GM18519 (cell line): Measurements from ENCODE around the gene CCT6A.
A peak's percentile ranks its signal among the peaks of the same experiment; 100 is the strongest.
"Not testable (repeated sequence)": the region's sequence is repeated elsewhere in the genome, so short reads cannot be mapped to it uniquely, and the experiment has no call there.

Experiments
- ATAC-seq: cut with Tn5 transposase; IDR thresholded peaks from one replicate; pipeline ENCODE4 v1.9.1; 2021; ENCODE audit warnings: mild to moderate bottlenecking, moderate library complexity; ENCODE audit not compliant: unreplicated experiment, low FRiP score

Gene CCT6A

DNA sequence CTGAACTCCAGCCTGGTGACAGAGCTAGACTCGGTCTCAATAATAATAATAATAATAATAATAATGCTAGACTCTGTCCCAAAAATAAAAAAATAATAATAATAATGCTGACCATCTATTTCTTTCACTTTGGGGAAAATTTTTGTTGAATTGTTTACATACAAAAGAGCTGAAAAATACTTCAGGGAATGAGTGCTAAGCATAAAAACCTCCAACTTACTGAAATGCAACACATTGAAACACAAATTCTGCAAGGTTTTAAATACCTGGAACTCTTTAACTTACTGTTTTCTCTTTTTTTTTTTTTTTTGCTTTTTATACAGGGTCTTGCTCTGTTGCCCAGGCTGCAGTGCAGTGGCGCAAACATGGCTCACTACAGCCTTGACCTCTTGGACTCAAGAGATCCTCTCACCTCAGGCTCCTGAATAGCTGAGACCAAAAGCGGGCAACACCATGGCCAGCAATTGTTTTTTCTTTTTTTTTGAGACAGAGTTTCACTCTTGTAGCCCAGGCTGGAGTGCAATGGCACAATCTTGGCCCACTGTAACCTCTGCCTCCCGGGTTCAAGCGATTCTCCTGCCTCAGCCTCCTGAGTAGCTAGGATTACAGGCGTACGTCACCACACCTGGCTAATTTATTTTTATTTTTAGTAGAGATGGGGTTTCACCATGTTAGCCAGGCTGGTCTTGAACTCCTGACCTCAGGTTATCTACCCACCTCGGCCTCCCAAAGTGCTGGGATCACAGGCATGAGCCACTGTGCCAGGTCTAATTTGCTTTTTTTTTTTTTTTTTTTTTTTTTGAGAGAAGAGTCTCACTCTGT lies 46.8 kb downstream of the CCT6A start:
- not testable (repeated sequence) for ATAC-seq

DNA sequence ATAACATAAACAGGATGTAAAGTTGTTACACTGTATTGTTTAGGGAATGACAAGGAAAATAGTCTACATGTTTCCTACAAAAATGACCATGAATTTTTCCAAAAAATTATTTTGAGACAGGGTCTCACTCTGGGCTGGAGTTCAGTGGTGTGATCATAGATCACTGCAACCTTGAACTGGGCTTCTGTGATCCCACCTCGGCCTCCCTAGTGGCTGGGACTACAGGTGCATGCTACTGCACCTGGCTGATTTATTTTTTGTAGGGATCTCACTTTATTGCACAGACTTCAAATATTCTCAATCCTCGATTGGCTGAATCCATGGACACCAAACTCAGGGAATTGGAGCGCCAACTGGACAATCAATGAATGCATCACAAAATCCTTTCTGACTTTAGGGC lies 48.1 kb downstream of the CCT6A start:
- ATAC-seq = no peak

DNA sequence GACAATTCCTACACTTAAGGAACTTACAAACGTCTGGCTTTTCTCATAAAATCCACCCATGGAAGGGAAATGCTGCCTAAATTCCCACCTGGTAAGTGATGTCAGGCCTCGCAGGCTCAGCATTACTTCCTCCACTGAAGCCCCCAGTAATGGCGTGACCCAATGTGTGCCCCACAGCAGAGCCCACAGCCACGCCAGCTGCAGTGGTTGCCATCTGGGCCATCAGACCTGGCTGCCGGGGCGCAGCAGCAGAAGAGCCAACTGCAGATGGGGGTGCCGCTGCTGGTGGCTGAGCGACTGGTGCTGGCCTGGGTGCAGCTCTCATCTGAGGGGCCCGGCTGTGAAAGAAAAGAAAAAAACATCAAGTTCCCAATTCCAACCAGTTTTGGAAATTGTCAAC lies 52.6 kb downstream of the CCT6A start:
- not testable (repeated sequence) for ATAC-seq

DNA sequence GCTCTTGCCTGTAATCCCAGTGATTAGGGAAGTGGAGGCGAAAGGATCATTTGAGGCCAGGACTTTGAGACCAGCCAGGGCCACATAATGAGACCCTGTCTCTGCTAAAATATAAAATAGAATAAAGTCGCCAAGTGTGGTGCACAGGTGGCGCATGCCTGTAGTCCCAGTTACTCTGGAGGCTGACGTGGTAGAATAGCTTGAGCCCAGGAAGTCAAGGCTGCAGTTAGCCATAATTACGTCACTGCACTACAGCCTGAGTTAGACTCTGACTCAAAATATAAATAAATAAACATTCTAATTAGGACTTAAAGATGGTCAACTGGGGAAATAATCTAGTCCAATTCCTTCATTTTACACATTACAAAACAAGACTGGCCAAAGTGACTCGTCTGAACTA lies 53.9 kb downstream of the CCT6A start:
- no peak for ATAC-seq

DNA sequence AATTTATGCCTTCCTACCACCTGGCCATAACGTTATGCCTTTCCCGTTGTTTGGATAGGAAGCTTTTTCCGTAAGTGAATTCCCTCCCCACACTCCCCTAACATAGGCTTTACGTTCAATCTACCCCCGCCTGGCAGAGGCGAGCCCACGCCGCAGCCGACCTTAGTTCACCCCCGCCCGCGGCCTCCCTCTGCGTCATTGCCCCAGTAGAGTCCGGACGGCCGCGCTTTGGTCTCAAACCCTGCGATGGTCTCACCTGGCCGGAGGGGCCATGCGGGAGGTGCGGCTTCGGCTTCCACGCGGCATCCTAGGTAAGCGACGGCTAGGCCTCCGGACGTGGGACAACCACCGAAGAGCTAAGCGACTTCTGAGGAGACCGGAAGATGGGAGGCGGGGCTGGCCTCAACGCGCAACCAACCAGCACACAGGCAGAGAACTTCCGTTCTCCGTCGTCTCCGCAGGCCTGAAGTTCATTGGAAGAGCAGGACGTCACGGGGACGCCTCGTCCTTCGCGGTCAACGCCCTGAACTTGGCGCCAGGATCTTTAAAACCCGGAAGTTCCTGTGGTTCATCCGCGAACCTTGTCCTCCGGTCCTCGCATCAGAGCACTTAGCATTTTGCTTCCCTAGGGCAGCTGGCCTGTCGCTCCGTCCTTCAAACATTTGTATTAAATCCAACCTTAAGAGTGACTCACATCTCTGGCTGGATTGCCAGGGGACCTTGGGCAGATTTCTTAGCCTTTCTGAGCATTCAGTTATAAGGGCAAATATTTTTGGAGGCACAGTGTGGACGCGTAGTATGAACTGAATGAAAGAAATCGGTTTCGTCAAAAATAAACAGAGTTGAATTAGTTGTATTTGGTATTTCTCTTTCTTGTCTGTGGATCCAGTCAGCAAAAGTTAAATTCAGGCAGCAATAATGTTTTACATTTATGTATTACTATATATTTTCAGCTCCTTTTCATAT lies 54.8 kb downstream of the CCT6A start, which contains the start of gene CHCHD2:
CHCHD2 (minus strand) TSS at position 369 of the 966 bp plus-strand sequence; CDS start at position 306, 63 bp downstream.
- ATAC-seq = peak; percentile 99

DNA sequence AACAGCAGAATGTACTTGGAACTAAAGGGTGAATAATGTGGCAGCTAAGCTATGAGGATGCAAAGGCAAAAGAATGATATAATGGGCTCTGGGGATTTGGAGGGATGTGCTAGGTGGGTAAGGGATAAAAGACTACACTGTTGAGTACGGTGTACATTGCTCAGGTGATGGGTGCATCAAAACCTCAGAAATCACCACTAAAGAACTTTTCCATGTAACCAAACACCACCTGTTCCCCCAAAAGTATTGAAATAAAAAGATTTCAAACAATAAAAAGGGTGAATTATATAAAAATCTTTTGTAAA lies 56.3 kb downstream of the CCT6A start:
- no peak for ATAC-seq

DNA sequence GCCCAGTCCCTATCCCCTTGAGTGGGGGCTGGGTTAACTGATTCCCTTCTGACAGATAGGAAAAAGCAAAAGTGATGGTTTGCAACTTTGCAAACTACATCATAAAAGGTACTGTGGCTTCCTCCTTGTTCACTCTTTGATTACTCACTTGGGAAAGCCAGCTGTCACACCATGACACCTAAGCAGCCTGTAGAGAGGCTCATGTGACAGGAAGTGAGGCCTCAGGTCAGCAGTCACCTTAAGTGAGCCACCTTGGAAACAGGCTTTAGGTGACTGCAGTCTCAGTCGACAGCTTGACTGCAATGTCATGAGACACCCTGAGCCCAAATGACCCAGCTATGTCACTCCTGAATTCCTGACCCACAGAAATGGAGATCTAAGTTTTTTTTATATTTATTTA lies 59.0 kb downstream of the CCT6A start:
- ATAC-seq = no peak

DNA sequence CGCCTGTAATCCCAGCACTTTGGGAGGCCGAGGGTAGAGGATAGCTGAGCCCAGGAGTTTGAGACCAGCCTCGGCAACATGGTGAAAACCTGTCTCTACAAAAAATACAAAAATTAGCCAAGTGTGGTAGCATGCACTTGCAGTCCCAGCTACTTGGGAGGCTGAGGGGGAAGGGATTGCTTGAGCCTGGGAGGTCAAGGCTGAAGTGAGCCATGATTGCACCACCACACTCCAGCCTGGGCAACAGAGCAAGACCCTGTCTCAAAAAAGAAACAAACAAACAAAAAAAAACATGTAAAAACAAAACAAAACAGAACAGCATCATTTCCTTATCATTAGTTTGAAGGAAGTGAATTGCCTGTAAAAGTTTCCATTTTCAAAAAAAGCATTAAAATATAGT lies 60.7 kb downstream of the CCT6A start:
- ATAC-seq = not testable (repeated sequence)
